Activated T-helper 1 cell treated with Interleukin-2 at 50 U/mL for 16 hours (primary cell): ENCODE measurements around the gene NAA35.
A peak's percentile ranks its signal among the peaks of the same experiment; 100 is the strongest.
"Not testable (repeated sequence)": the region's sequence is repeated elsewhere in the genome, so short reads cannot be mapped to it uniquely, and the experiment has no call there.

Experiments
- DNase-seq: peaks from one replicate; pipeline ENCODE4 v3.0.0-alpha.2; 2020; ENCODE audit warnings: low read depth

NAA35 gene

GRCh38 chr9:85940832-85941621, at the start of gene NAA35:
Gene NAA35 (plus strand): TSS chr9:85941146. CDS start chr9:85942160, 1,014 bp downstream.
- DNase-seq = peak; percentile 98

GRCh38 chr9:85892401-85892800, 48.5 kb upstream of the NAA35 start:
- no peak for DNase-seq

- no peak for DNase-seq
These were observed 45.3 kb upstream of the NAA35 start for GRCh38 chr9:85895685-85896084.

- no peak for DNase-seq
These were observed 43.1 kb upstream of the NAA35 start for GRCh38 chr9:85897848-85898247.

- DNase-seq = no peak
These were observed 42.6 kb upstream of the NAA35 start for GRCh38 chr9:85898332-85898731.

GRCh38 chr9:85899388-85899787, 41.6 kb upstream of the NAA35 start:
- DNase-seq = no peak

GRCh38 chr9:85900504-85901201, 40.3 kb upstream of the NAA35 start:
- DNase-seq = no peak

GRCh38 chr9:85904975-85905374, 36.0 kb upstream of the NAA35 start:
- no peak for DNase-seq

- DNase-seq = no peak
These were observed 35.0 kb upstream of the NAA35 start for GRCh38 chr9:85905957-85906356.

- no peak for DNase-seq
These were observed 31.6 kb upstream of the NAA35 start for GRCh38 chr9:85909390-85909789.

- DNase-seq = no peak
These were observed 26.8 kb upstream of the NAA35 start for GRCh38 chr9:85914108-85914507.

GRCh38 chr9:85917756-85918155, 23.2 kb upstream of the NAA35 start:
- no peak for DNase-seq

- no peak for DNase-seq
These were observed 15.5 kb upstream of the NAA35 start for GRCh38 chr9:85925493-85925892.

GRCh38 chr9:85927076-85927475, 13.9 kb upstream of the NAA35 start:
- no peak for DNase-seq

- no peak for DNase-seq
These were observed 9.5 kb upstream of the NAA35 start for GRCh38 chr9:85931495-85931894.

- DNase-seq = not testable (repeated sequence)
These were observed 5.0 kb upstream of the NAA35 start for GRCh38 chr9:85935950-85936349.

GRCh38 chr9:85940275-85940831, 593 bp upstream of the NAA35 start:
- DNase-seq = no peak

GRCh38 chr9:85941622-85941940, 635 bp downstream of the NAA35 start:
- DNase-seq = no peak

GRCh38 chr9:85941966-85942912, 1.3 kb downstream of the NAA35 start:
- DNase-seq = no peak

GRCh38 chr9:85942913-85943709, 2.2 kb downstream of the NAA35 start:
- DNase-seq = no peak

- no peak for DNase-seq
These were observed 2.9 kb downstream of the NAA35 start for GRCh38 chr9:85943757-85944430.
